Loucy (cell line): ENCODE results near the gene KARS1.

ENCODE experiments used
- EZH2phosphoT487 ChIP-seq: fragments of 200-600 bp; IDR thresholded peaks from 2 replicates; pipeline ENCODE4 v1.6.1; 2018; ENCODE audit warnings: antibody characterized with exemption, mild to moderate bottlenecking, moderate library complexity, borderline replicate concordance
- TF ChIP-seq, protein P1 (sequence below): fragments of 200-600 bp; sonication (generic); conservative IDR thresholded peaks from 2 replicates; pipeline ENCODE4 v1.5.1; 2014; ENCODE audit warnings: mild to moderate bottlenecking, antibody characterized with exemption, low read length

DNA sequence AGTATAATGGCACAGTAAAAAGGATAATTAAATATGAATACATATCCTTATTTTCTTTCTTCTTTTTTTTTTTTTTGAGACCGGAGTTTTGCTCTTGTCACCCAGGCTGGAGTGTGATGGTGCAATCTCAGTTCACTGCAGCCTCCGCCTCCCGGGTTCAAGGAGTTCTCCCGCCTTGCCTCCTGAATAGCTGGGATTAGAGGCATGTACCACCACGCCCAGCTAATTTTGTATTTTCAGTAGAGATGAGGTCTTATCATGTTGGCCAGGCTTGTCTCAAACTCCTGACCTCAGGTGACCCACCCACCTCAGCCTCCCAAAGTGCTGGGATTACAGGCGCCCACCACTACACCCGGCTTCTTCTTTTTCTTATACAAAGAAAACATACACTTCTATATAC, 69.3 kb downstream of the KARS1 start:
- no peak for TF ChIP-seq EZH2phosphoT487
- TF ChIP-seq, protein P1, sequence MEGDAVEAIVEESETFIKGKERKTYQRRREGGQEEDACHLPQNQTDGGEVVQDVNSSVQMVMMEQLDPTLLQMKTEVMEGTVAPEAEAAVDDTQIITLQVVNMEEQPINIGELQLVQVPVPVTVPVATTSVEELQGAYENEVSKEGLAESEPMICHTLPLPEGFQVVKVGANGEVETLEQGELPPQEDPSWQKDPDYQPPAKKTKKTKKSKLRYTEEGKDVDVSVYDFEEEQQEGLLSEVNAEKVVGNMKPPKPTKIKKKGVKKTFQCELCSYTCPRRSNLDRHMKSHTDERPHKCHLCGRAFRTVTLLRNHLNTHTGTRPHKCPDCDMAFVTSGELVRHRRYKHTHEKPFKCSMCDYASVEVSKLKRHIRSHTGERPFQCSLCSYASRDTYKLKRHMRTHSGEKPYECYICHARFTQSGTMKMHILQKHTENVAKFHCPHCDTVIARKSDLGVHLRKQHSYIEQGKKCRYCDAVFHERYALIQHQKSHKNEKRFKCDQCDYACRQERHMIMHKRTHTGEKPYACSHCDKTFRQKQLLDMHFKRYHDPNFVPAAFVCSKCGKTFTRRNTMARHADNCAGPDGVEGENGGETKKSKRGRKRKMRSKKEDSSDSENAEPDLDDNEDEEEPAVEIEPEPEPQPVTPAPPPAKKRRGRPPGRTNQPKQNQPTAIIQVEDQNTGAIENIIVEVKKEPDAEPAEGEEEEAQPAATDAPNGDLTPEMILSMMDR = no peak
